Activated naive CD4-positive, alpha-beta T cell treated with anti-CD3 and anti-CD28 coated beads, Interleukin-2, amount 50 U/mL, for 24 hours (primary cell): Measurements from ENCODE around the gene COG5.

Source experiments
- H3K27ac Mint-ChIP-seq: one replicate; pipeline ENCODE4 v1.8.0; 2021; ENCODE audit warnings: mild to moderate bottlenecking, mixed read lengths
- H3K27me3 Mint-ChIP-seq: one replicate; pipeline ENCODE4 v1.8.0; 2021; ENCODE audit warnings: mixed read lengths
- H3K36me3 Mint-ChIP-seq: one replicate; pipeline ENCODE4 v1.8.0; 2021; ENCODE audit warnings: mixed read lengths
- H3K4me1 Mint-ChIP-seq: one replicate; pipeline ENCODE4 v1.8.0; 2021; ENCODE audit warnings: mixed read lengths
- H3K4me3 Mint-ChIP-seq: one replicate; pipeline ENCODE4 v1.8.0; 2021; ENCODE audit warnings: mild to moderate bottlenecking, mixed read lengths
- H3K9me3 Mint-ChIP-seq: one replicate; pipeline ENCODE4 v1.8.0; 2021; ENCODE audit warnings: mixed read lengths

Gene COG5

DNA sequence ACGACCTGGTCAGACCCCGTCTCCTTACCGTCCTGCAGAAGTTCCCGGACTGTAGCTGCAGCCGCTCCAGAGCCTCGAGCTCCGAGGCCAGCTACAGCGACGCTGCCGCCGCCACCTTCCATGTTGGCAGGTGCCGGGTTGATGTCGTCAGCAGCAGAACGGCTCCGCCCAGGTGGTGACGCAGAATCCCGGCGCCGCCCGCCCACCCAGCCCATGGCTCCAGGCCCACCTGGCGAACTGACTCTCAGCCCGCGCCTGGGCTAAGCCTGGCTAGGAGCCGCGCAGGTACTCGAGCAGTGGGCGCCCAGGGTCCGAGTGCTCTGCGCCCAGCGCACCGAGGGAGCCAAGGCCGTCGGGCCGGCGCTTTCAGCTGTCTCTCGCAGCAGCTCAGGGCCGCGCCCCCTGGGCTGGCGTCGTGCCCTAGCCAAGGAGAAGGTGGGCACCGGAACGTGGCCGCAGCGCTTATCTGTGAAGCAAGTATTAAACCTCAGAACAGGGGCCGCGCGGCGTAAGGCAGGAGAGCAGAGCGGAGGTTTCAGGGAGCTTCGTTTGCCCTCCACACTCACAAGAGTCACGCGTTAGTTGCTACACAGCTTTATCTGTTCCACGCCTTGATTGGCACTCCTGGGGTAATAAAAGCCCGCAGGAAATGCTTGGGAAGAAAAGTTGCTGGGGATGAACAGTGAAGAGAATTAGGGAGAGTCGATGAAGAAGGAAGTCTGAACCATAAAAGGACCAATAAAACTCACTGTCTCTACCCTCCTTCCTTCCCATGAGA lies at the start of gene COG5, which contains the start of gene DUS4L:
Gene COG5, minus strand, starts transcription at position 146 of the 778 bp plus-strand sequence. Its CDS starts 24 bp downstream, at position 122.
Gene DUS4L, plus strand, starts transcription at position 197 of the 778 bp plus-strand sequence. CDS start 3,100 bp downstream, outside the sequence.
- Mint-ChIP-seq H3K27me3 (no peaks in the 10 kb centered on the region), H3K36me3 (peaks cover 3% of the 10 kb centered on the region), H3K9me3 (no peaks in the 10 kb centered on the region), H3K4me3 (peak within 1 kb of the TSS; percentile 88), H3K27ac (peak within 1 kb of the TSS; percentile 96), H3K4me1 (peaks cover 67% of the 10 kb centered on the region)

DNA sequence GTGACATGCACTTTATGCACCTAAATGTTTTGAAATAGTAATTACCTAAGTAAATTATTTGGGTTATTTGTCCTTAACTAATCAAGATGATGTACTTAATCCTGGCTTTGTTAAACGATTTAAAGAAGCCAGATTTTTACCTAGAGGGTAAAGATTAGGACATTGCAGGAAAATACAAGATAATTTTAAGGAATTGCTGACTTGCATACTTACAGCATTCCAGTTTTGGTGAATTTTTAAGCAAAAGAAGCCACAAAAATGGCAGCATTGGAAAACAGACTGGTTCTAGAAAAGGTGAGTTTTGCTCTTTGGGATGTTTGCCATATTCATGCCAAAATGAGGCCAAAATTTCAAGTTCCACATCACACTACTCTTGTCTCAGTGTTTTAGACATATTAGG lies 49.7 kb upstream of the COG5 start:
- no peaks in the 10 kb centered on the region for H3K27me3 Mint-ChIP-seq
- no peaks in the 10 kb centered on the region for H3K4me1 Mint-ChIP-seq
- no peaks in the 10 kb centered on the region for H3K9me3 Mint-ChIP-seq
- no peak overlapping the region for H3K27ac Mint-ChIP-seq
- no peak overlapping the region for H3K4me3 Mint-ChIP-seq
- peaks cover 12% of the 10 kb centered on the region for H3K36me3 Mint-ChIP-seq

DNA sequence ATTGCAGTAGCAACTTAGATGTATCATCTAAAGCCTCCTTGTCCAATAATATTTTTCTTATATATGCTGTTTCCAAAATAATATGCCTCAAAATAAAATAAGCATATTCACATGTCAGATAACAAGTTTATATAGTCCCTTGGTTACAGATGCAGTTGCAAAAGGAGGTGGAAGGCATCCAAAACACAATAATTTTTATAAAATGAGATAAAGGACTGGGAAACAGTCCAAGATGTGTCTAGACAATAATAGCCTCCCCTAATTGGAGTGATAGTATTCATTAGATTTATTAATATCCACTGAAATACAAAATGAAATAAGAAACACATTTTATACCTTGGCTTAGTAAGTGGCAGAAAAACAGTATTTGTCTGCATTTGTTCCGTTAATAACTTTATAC lies 46.6 kb upstream of the COG5 start:
- H3K36me3 Mint-ChIP-seq: peaks cover 11% of the 10 kb centered on the region
- no peaks in the 10 kb centered on the region for H3K4me1 Mint-ChIP-seq
- no peak overlapping the region for H3K27ac Mint-ChIP-seq
- no peaks in the 10 kb centered on the region for H3K27me3 Mint-ChIP-seq
- H3K4me3 Mint-ChIP-seq: no peak overlapping the region
- H3K9me3 Mint-ChIP-seq: no peaks in the 10 kb centered on the region

- Mint-ChIP-seq H3K36me3 (peaks cover 12% of the 10 kb centered on the region), H3K27ac (no peak overlapping the region), H3K4me1 (no peaks in the 10 kb centered on the region), H3K4me3 (no peak overlapping the region), H3K9me3 (no peaks in the 10 kb centered on the region), H3K27me3 (no peaks in the 10 kb centered on the region)
These were observed 46.1 kb upstream of the COG5 start for GRCh38 chr7:107609811-107610261.

GRCh38 chr7:107606303-107606702 lies 42.6 kb upstream of the COG5 start:
- Mint-ChIP-seq H3K4me3 (no peak overlapping the region), H3K27me3 (no peaks in the 10 kb centered on the region), H3K9me3 (no peaks in the 10 kb centered on the region), H3K4me1 (no peaks in the 10 kb centered on the region), H3K27ac (no peak overlapping the region), H3K36me3 (peaks cover 10% of the 10 kb centered on the region)

- Mint-ChIP-seq H3K27me3 (no peaks in the 10 kb centered on the region), H3K9me3 (no peaks in the 10 kb centered on the region), H3K4me3 (no peak overlapping the region), H3K4me1 (no peaks in the 10 kb centered on the region), H3K36me3 (peaks cover 10% of the 10 kb centered on the region), H3K27ac (no peak overlapping the region)
These were observed 41.6 kb upstream of the COG5 start for GRCh38 chr7:107605218-107605815.

DNA sequence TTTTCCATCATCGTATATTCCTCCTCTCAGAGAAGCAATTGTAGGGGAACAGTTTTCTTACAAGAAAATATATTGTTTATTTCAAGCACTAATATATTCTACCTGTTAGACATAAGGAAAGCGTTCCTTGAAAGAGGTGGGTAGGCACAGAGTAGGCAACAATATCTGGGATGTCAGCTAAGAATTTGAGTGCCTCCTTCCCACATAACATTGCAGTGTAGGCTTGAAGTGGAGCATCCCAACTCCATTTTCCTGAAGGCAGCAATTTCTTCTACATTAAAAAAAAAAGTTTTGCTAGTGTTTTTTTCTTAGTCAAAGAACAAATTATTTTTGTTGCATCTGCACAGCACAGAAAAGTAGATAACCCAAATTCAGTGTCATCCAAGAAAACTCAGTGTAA lies 37.1 kb upstream of the COG5 start:
- Mint-ChIP-seq H3K4me1 (no peaks in the 10 kb centered on the region), H3K9me3 (no peaks in the 10 kb centered on the region), H3K27ac (no peak overlapping the region), H3K27me3 (no peaks in the 10 kb centered on the region), H3K36me3 (peaks cover 10% of the 10 kb centered on the region), H3K4me3 (no peak overlapping the region)

GRCh38 chr7:107599262-107599661 lies 35.5 kb upstream of the COG5 start:
- H3K27ac Mint-ChIP-seq: no peak overlapping the region
- H3K4me3 Mint-ChIP-seq: no peak overlapping the region
- no peaks in the 10 kb centered on the region for H3K4me1 Mint-ChIP-seq
- no peaks in the 10 kb centered on the region for H3K27me3 Mint-ChIP-seq
- H3K9me3 Mint-ChIP-seq: no peaks in the 10 kb centered on the region
- peaks cover 9% of the 10 kb centered on the region for H3K36me3 Mint-ChIP-seq

DNA sequence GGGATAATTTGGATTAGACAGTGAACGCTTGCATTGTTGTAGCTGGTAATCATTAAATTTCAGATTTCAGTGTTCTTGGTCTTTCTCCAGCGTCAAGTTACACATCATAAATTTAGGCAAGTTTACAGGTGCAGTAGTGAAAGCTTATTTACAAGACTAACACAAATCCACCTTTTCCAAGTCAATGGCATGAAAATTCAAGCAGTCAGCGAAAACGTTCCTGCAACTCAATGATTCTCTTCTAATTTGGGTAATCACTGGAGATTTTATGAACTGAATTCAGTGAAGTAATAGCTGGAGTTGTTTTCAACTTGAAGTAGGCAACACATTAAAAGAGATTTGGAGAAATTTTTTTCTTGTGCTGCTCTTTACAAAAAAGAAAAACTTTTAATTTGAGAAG lies 34.2 kb upstream of the COG5 start:
- Mint-ChIP-seq H3K27ac (no peak overlapping the region), H3K36me3 (peaks cover 12% of the 10 kb centered on the region)

DNA sequence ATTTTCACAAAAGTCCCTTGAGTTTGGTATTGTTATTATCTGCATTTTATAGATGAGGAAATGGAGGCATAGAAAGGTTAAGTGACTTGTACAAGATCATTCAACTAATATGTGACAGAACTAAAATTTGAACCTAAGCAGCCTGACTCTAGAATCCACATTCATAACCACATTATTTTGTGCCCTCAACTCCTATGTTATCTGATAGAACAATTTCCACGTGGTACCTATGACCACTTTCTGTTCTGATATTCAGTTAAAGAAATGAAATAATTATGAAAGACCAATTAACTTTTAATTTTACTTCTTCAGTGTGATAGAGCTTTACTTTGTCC lies 33.8 kb upstream of the COG5 start:
- no peak overlapping the region for H3K27ac Mint-ChIP-seq
- H3K4me3 Mint-ChIP-seq: no peak overlapping the region
- no peaks in the 10 kb centered on the region for H3K27me3 Mint-ChIP-seq
- H3K36me3 Mint-ChIP-seq: peaks cover 12% of the 10 kb centered on the region
- no peaks in the 10 kb centered on the region for H3K4me1 Mint-ChIP-seq
- no peaks in the 10 kb centered on the region for H3K9me3 Mint-ChIP-seq

More for the DNA sequence above, 34.2 kb upstream of the COG5 start:
- Mint-ChIP-seq H3K4me3 (no peak overlapping the region), H3K4me1 (no peaks in the 10 kb centered on the region), H3K9me3 (no peaks in the 10 kb centered on the region), H3K27me3 (no peaks in the 10 kb centered on the region)

DNA sequence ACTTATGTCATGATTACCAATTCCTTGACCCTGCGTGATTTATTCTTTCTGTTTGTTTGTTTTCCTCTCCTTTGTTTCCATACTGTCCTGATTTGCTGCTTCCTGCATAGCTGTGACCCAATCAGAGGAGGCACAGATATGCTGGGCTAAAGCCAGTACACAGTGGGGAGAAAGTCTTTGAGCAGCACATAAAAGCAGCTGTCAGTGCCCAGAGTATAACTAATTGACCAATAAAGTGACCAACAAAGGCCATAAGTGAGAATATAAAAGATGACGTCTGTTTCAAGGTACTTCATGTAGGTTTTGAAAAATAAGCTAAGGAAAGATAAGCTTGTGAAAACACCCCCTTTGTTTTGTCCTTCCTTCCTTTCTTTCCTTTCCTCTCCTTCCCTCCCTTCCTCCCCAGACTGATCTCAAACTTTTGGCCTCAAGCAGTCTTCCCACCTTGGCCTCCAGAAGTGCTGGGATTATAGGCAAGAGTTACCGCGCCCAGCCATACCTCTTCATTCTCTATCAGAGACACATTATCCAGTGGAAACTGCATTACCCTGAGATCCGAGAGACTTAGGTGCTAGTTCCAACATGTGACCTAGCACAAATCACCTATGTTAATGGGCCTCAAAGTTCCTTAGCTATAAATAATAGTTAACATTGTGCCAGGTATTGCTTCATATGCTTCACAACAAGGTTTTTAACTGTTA lies 33.3 kb upstream of the COG5 start:
- H3K27ac Mint-ChIP-seq: no peak overlapping the region
- peaks cover 12% of the 10 kb centered on the region for H3K36me3 Mint-ChIP-seq
- no peak overlapping the region for H3K4me3 Mint-ChIP-seq
- H3K4me1 Mint-ChIP-seq: no peaks in the 10 kb centered on the region
- no peaks in the 10 kb centered on the region for H3K27me3 Mint-ChIP-seq
- no peaks in the 10 kb centered on the region for H3K9me3 Mint-ChIP-seq

- Mint-ChIP-seq H3K36me3 (peaks cover 10% of the 10 kb centered on the region), H3K4me3 (no peak overlapping the region), H3K27ac (no peak overlapping the region), H3K27me3 (no peaks in the 10 kb centered on the region), H3K9me3 (no peaks in the 10 kb centered on the region), H3K4me1 (no peaks in the 10 kb centered on the region)
These were observed 31.4 kb upstream of the COG5 start for GRCh38 chr7:107594961-107595737.

- no peaks in the 10 kb centered on the region for H3K27me3 Mint-ChIP-seq
- no peaks in the 10 kb centered on the region for H3K9me3 Mint-ChIP-seq
- no peak overlapping the region for H3K4me3 Mint-ChIP-seq
- H3K27ac Mint-ChIP-seq: no peak overlapping the region
- no peaks in the 10 kb centered on the region for H3K4me1 Mint-ChIP-seq
- peaks cover 14% of the 10 kb centered on the region for H3K36me3 Mint-ChIP-seq
These were observed 29.3 kb upstream of the COG5 start for GRCh38 chr7:107593025-107593410.

GRCh38 chr7:107592361-107593024 lies 28.8 kb upstream of the COG5 start:
- H3K27ac Mint-ChIP-seq: no peak overlapping the region
- H3K36me3 Mint-ChIP-seq: peaks cover 14% of the 10 kb centered on the region
- no peaks in the 10 kb centered on the region for H3K9me3 Mint-ChIP-seq
- no peaks in the 10 kb centered on the region for H3K27me3 Mint-ChIP-seq
- no peak overlapping the region for H3K4me3 Mint-ChIP-seq
- H3K4me1 Mint-ChIP-seq: no peaks in the 10 kb centered on the region

- H3K27me3 Mint-ChIP-seq: no peaks in the 10 kb centered on the region
- H3K9me3 Mint-ChIP-seq: no peaks in the 10 kb centered on the region
- H3K4me3 Mint-ChIP-seq: no peak overlapping the region
- peaks cover 10% of the 10 kb centered on the region for H3K36me3 Mint-ChIP-seq
- H3K27ac Mint-ChIP-seq: no peak overlapping the region
- H3K4me1 Mint-ChIP-seq: no peaks in the 10 kb centered on the region
These were observed 27.7 kb upstream of the COG5 start for GRCh38 chr7:107591421-107591820.
